Stimulated activated CD4-positive, alpha-beta T cell treated with anti-CD3 and anti-CD28 coated beads, Interleukin-15, amount 100 ng/mL, for 48 hours (primary cell): ENCODE measurements around the gene ZNF747.
"Not testable (repeated sequence)": the region's sequence is repeated elsewhere in the genome, so short reads cannot be mapped to it uniquely, and the experiment has no call there.

ENCODE experiments used
- DNase-seq, 2 donors: peaks; one replicate each; pipeline ENCODE4 v3.0.0-alpha.2; 2020; ENCODE audit warnings: low read depth in 2 of 2

The ZNF747 gene

GRCh38 chr16:30557957-30558788 lies 23.5 kb upstream of the ZNF747 start, which contains the start of gene ZNF764:
Gene ZNF764, minus strand, starts transcription at chr16:30558374. Its CDS starts 192 bp downstream, at chr16:30558182.
- DNase-seq: peak; percentile 97 to 98

GRCh38 chr16:30557707-30557956 lies 23.0 kb upstream of the ZNF747 start:
- no peak for DNase-seq

GRCh38 chr16:30556125-30556473 lies 21.4 kb upstream of the ZNF747 start:
- no peak for DNase-seq

GRCh38 chr16:30555315-30556124 lies 20.9 kb upstream of the ZNF747 start:
- DNase-seq: no peak

- DNase-seq: no peak
Measured at GRCh38 chr16:30554557-30555314, 20.1 kb upstream of the ZNF747 start.

GRCh38 chr16:30553393-30553899 lies 18.8 kb upstream of the ZNF747 start:
- DNase-seq: no peak

DNA sequence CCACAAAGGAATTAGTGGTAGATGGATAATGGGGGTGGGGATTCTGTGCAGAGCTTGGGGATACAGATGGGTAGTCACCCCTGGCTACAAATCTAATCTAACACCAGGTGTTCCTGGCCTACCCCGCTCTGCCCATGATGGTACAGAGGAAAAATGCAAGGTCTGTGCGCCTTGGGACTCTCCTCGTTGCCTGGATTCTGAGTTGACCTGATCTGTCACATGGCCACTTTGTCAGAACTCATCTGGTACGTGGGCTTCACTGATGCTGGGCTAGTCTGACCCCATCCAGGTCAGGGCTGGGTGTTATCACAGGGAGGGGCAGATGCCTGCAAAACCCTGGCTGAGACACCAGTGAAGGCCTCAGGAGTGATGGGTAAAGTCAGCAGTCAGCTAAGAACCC lies 18.3 kb upstream of the ZNF747 start:
- no peak for DNase-seq

DNA sequence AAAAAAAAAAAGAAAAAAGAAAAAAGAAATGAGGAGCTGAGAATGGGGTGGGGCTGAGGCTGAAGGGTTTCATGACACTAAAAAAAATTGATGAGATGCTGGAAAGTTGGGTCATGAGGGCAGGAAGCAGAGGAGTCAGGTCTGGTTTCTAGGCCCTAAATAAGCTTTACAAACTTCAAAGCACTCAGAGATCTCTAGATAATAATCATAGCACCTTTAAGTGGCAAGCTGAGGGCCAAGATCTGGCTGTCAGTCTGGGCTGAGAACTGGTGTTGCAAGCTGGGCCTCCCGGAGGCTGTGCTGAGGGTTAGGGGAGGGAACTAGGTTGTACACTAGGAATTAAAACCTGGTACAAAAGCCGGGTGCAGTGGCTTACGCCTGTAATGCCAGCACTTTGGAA lies 17.1 kb upstream of the ZNF747 start:
- DNase-seq: peak in 1 of 2 donors; percentile 51

GRCh38 chr16:30548416-30549253 lies 14.0 kb upstream of the ZNF747 start:
- no peak for DNase-seq

DNA sequence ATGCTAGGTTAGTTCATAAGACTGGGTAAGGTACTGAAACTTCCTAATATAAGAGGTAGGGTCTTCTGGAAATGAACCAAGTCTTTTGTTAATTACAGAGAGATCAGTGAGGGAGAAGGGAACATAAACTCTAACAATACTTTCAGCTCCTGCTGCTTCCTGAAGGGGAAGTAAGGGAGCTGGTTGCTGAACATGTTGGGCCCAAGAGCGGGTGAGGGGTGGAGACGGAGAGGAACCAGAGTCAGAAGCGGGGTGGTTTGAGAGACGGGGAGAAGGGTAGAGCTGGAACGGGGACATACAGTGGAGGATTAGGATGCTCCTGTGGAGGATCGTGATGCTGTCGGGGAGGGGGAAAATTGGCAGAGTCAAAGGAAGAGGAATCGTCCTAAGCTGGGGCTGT lies 11.5 kb upstream of the ZNF747 start:
- DNase-seq: no peak

DNA sequence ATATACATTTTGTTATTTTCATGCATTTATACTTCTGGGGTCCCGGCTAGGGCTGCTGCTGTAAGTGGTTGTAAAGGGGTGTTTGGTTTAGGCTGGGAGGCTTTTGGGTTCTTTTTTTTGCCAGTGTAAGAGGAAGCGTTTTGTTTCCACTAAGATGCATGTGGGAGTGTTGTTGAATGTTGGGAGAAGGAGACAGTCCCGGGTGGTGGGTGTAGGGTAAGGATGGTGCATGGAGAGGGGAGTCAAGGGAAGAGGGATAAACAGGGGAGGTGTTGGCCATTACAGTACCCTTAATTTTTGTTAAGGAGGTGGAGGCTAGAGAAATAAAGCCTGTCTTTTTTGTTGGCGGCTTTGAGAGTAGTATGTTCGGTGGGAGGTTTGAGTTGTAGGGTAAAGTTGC lies 8.4 kb upstream of the ZNF747 start:
- no peak for DNase-seq

GRCh38 chr16:30541502-30542329 lies 7.1 kb upstream of the ZNF747 start:
- DNase-seq: no peak

GRCh38 chr16:30540916-30541464 lies 6.3 kb upstream of the ZNF747 start:
- DNase-seq: not testable (repeated sequence)

DNA sequence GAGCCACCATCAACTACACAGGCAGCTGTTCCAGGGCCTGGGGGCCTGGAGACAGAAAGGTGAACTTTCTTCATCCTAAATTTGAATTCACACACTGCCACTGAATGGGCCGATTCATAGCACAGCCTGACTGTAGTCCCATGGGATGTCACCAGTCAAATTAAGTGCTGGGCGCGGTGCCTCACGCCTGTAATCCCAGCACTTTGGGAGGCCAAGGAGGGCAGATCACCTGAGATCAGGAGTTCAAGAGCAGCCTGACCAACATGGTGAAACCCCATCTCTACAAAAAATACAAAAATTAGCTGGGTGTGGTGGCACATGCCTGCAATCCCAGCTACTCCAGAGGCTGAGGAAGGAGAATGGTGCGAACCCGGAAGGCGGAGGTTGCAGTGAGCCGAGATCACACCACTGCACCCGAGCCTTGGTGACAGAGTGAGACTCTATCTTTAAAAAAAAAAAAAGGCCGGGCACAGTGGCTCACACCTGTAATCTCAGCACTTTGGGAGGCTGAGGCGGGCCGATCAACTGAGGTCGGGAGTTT lies 5.4 kb upstream of the ZNF747 start:
- DNase-seq: not testable (repeated sequence)

DNA sequence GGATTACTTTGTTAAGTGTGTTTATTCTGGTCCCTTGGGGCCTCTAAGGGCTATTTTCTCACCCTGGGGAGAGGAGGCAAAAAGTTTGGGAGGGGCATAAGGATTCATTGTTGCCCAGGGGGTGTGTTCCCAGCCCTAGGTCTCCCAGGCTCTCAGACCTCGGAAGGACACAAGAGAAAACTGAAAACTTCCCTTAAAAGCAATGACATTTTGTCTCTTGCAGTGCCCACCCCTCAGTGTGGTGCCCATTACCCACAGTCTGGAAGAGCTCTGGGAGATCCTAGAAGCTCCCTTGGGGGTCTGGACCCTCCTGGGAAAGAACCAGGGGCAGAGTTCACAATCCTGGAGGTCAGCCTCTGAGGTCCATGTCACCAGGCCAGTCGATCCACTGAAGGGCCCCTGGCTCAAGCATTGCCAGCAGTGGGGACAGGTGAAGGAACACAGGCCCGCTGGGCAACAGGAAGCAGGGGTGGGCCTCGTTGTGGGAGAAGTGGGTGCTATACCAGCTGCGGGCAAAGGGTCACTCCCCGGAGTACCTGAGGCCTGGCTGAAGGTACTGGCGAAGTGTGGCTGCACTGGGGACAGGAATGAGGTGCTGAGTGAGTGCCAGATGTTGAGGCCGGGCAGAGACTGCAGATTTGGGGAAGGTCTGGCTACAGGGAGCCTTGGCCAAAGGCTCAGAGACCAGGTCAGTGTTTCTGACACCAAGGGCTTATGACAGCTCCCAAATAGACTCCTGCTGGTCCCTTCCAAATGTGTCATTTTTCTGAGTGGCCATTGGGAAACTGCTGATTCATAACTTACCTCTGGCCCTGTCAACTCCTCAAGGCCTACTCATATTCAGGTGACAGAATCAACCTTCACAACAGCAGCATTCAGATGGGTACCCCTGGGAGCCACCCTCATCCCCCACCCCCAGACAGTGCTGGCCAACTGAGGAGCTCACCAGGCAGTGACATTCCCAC lies 4.6 kb upstream of the ZNF747 start:
- no peak for DNase-seq

DNA sequence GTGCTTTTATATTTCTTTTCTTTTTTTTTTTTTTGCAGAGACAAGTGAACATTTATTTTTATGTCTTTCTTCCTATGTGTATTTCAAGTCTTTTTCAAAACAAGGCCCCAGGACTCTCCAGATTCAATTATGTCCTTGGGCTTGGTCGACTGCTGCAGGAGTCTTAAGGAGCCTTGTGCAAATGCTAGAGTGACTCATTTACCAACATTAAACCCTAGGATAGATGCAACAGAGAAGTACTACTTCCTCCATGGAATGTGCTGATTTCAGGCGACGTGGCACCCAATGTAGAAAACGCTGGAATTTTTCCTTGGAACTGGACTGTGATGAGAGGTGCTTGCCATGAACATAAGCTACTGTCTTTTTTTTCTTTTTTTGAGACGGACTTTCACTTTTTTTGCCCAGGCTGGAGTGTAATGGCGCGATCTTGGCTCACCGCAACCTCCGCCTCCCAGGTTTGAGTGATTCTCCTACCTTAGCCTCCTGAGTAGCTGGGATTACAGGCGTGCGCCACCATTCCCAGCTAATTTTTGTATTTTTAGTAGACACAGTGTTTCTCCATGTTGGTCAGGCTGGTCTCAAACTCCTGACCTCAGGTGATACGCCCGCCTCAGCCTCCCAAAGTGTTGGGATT lies 1.9 kb upstream of the ZNF747 start:
- DNase-seq: not testable (repeated sequence)

DNA sequence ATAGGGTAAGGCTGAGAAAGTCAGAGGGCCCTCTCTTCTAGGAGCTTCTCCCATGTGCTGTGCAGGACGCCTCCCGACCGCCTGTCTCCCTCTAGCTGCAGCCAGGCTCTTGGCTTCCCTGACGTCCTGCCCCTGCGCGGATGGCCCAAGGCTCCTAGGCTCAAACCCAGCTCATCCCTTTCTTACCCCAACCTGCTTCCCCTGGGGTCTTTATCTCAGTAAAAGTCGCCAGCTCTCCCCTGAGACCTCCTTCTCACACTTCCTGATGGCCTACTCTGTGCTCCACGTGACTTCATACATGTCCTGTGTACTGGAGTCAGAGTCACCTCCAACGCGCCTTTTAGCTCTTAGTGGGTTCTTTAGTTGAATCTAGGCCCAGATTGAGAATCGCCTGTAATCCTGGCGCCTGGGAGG lies 1.1 kb upstream of the ZNF747 start:
- peak in 1 of 2 donors; percentile 51 for DNase-seq

GRCh38 chr16:30535106-30535776 lies 583 bp upstream of the ZNF747 start:
- no peak for DNase-seq
